Trophoblast cell (in vitro differentiated cells and primary cell): ENCODE results near the gene EIF4G3.

Source experiments
- DNase-seq, 2 donors: peaks; one replicate each; pipeline ENCODE4 v3.0.0-alpha.2; 2016
- H2AFZ ChIP-seq: 2 replicates; pipeline ENCODE4 v1.6.1; 2013; ENCODE audit warnings: low read length, moderate library complexity, mild to moderate bottlenecking; ENCODE audit not compliant: insufficient read depth, poor library complexity
- H2AK5ac ChIP-seq: 2 replicates; pipeline ENCODE4 v1.6.1; 2013; ENCODE audit warnings: mild to moderate bottlenecking, low read length
- H2BK120ac ChIP-seq: 2 replicates; pipeline ENCODE4 v1.6.1; 2013; ENCODE audit warnings: low read length, mild to moderate bottlenecking, moderate library complexity; ENCODE audit not compliant: insufficient read depth, poor library complexity
- H2BK12ac ChIP-seq: 2 replicates; pipeline ENCODE4 v1.6.1; 2013; ENCODE audit warnings: mild to moderate bottlenecking, low read length, moderate library complexity
- H2BK5ac ChIP-seq: 2 replicates; pipeline ENCODE4 v1.6.1; 2013; ENCODE audit warnings: low read length, low read depth, moderate library complexity, mild to moderate bottlenecking; ENCODE audit not compliant: poor library complexity
- H3K14ac ChIP-seq: 2 replicates; pipeline ENCODE4 v1.6.1; 2013; ENCODE audit warnings: mild to moderate bottlenecking, low read length
- H3K18ac ChIP-seq: 2 replicates; pipeline ENCODE4 v1.6.1; 2013; ENCODE audit warnings: mild to moderate bottlenecking, low read length
- H3K23ac ChIP-seq: 2 replicates; pipeline ENCODE4 v1.6.1; 2013; ENCODE audit warnings: low read length
- H3K27ac ChIP-seq: 2 replicates; pipeline ENCODE4 v1.5.1; 2013; ENCODE audit warnings: low read depth, mild to moderate bottlenecking, inconsistent platforms, low read length, moderate library complexity
- H3K27me3 ChIP-seq: 2 replicates; pipeline ENCODE4 v1.6.1; 2013; ENCODE audit warnings: inconsistent platforms, mild to moderate bottlenecking, low read length, moderate library complexity; ENCODE audit not compliant: insufficient read depth
- H3K36me3 ChIP-seq, 2 experiments: 1 replicate in 1 of 2; 2 replicates in 1 of 2; pipeline ENCODE4 v1.6.1; 2013; ENCODE audit warnings: low read length in 2 of 2, mild to moderate bottlenecking in 2 of 2, moderate library complexity in 1 of 2; ENCODE audit not compliant: insufficient read depth in 2 of 2, control insufficient read depth in 1 of 2
- H3K4ac ChIP-seq: 2 replicates; pipeline ENCODE4 v1.6.1; 2013; ENCODE audit warnings: low read depth, mild to moderate bottlenecking, low read length, moderate library complexity
- H3K4me1 ChIP-seq, 2 experiments: 1 replicate in 1 of 2; 2 replicates in 1 of 2; pipeline ENCODE4 v1.6.1; 2013; ENCODE audit warnings: low read length in 2 of 2, mild to moderate bottlenecking in 2 of 2, moderate library complexity in 1 of 2; ENCODE audit not compliant: insufficient read depth in 2 of 2, control insufficient read depth in 1 of 2
- H3K4me2 ChIP-seq: 2 replicates; pipeline ENCODE4 v1.6.1; 2013; ENCODE audit warnings: inconsistent platforms, mild to moderate bottlenecking, low read length, moderate library complexity
- H3K4me3 ChIP-seq: 2 replicates; pipeline ENCODE4 v1.5.1; 2013; ENCODE audit warnings: mild to moderate bottlenecking, low read depth, low read length, inconsistent platforms
- H3K79me1 ChIP-seq: one replicate; pipeline ENCODE4 v1.6.1; 2013; ENCODE audit warnings: low read length
- H3K79me2 ChIP-seq: 2 replicates; pipeline ENCODE4 v1.6.1; 2013; ENCODE audit warnings: low read length, mild to moderate bottlenecking; ENCODE audit not compliant: control insufficient read depth, insufficient read depth, poor library complexity
- H3K9ac ChIP-seq: 2 replicates; pipeline ENCODE4 v1.6.1; 2013; ENCODE audit warnings: mild to moderate bottlenecking, low read length
- H3K9me3 ChIP-seq: 2 replicates; pipeline ENCODE4 v1.6.1; 2013; ENCODE audit warnings: low read depth, mild to moderate bottlenecking, control low read depth, inconsistent platforms, low read length; ENCODE audit not compliant: insufficient read depth
- H4K12ac ChIP-seq: 2 replicates; pipeline ENCODE4 v1.6.1; 2013; ENCODE audit warnings: low read depth, mild to moderate bottlenecking, low read length, moderate library complexity
- H4K8ac ChIP-seq: 2 replicates; pipeline ENCODE4 v1.6.1; 2013; ENCODE audit warnings: low read depth, mild to moderate bottlenecking, low read length, moderate library complexity
- H4K91ac ChIP-seq: one replicate; pipeline ENCODE4 v1.6.1; 2013; ENCODE audit warnings: low read depth, mild to moderate bottlenecking, low read length, moderate library complexity
- WGBS: extraction: QIAGEN DNeasy Blood & Tissue Kit; methylation state at CpG from one replicate; pipeline ENCODE4 v1.1.7; 2013; ENCODE audit warnings: missing lambda C conversion rate; ENCODE audit not compliant: insufficient read length, insufficient coverage; ENCODE audit errors: extremely low coverage; 5-methylcytosine and 5-hydroxymethylcytosine counted together

The EIF4G3 gene

GRCh38 chr1:20981915-20982314 lies 194.8 kb downstream of the EIF4G3 start:
- Histone ChIP-seq H3K4ac (no peak overlapping the region), H2AFZ (no peak overlapping the region), H3K79me1 (no peaks in the 10 kb centered on the region), H3K9me3 (no peaks in the 10 kb centered on the region), H3K18ac (no peak overlapping the region), H2BK120ac (no peak overlapping the region), H3K9ac (no peak overlapping the region), H3K4me2 (no peak overlapping the region), H3K79me2 (no peaks in the 10 kb centered on the region), H3K4me3 (no peak overlapping the region), H3K27me3 (no peaks in the 10 kb centered on the region), H3K36me3 (peaks cover 0 to 2% of the 10 kb centered on the region in 2 experiments), H2BK12ac (no peak overlapping the region), H4K91ac (no peak overlapping the region), H2BK5ac (no peak overlapping the region), H3K27ac (no peak overlapping the region), H3K14ac (no peak overlapping the region), H2AK5ac (no peak overlapping the region), H3K23ac (no peak overlapping the region), H4K8ac (no peak overlapping the region), H4K12ac (no peak overlapping the region), H3K4me1 (no peaks in the 10 kb centered on the region)
- DNase-seq = peak in 1 of 2 donors; percentile 14

GRCh38 chr1:20980051-20980450 lies 196.6 kb downstream of the EIF4G3 start:
- no peak overlapping the region for H3K4me3 ChIP-seq
- no peak overlapping the region for H4K91ac ChIP-seq
- DNase-seq = no peak
- H3K9me3 ChIP-seq = no peaks in the 10 kb centered on the region
- no peaks in the 10 kb centered on the region for H3K79me1 ChIP-seq
- no peak overlapping the region for H2AFZ ChIP-seq
- no peak overlapping the region for H2BK12ac ChIP-seq
- WGBS = no CpG with 5 or more reads among the region's 2 CpGs
- H2BK5ac ChIP-seq = no peak overlapping the region
- H4K8ac ChIP-seq = no peak overlapping the region
- H3K9ac ChIP-seq = no peak overlapping the region
- H3K27me3 ChIP-seq = no peaks in the 10 kb centered on the region
- H3K4ac ChIP-seq = no peak overlapping the region
- no peak overlapping the region for H3K14ac ChIP-seq
- no peak overlapping the region for H3K4me2 ChIP-seq
- H3K79me2 ChIP-seq = no peaks in the 10 kb centered on the region
- H3K4me1 ChIP-seq = no peaks in the 10 kb centered on the region
- no peak overlapping the region for H4K12ac ChIP-seq
- H2BK120ac ChIP-seq = no peak overlapping the region
- no peak overlapping the region for H3K27ac ChIP-seq
- H3K23ac ChIP-seq = no peak overlapping the region
- H3K18ac ChIP-seq = no peak overlapping the region
- H3K36me3 ChIP-seq = peaks cover 0 to 2% of the 10 kb centered on the region in 2 experiments
- no peak overlapping the region for H2AK5ac ChIP-seq

- H3K14ac ChIP-seq = no peak overlapping the region
- H3K18ac ChIP-seq = no peak overlapping the region
- H2AK5ac ChIP-seq = no peak overlapping the region
- H3K36me3 ChIP-seq = peaks cover 0 to 2% of the 10 kb centered on the region in 2 experiments
- H3K9ac ChIP-seq = no peak overlapping the region
- H4K12ac ChIP-seq = no peak overlapping the region
- DNase-seq = peak; percentile 6 to 47
- H2BK120ac ChIP-seq = no peak overlapping the region
- no peak overlapping the region for H4K91ac ChIP-seq
- no peaks in the 10 kb centered on the region for H3K27me3 ChIP-seq
- no peak overlapping the region for H3K4ac ChIP-seq
- no peak overlapping the region for H3K4me2 ChIP-seq
- WGBS = no CpG with 5 or more reads among the region's 2 CpGs
- no peak overlapping the region for H3K23ac ChIP-seq
- H4K8ac ChIP-seq = no peak overlapping the region
- no peak overlapping the region for H3K27ac ChIP-seq
- H2BK5ac ChIP-seq = no peak overlapping the region
- H3K4me1 ChIP-seq = no peaks in the 10 kb centered on the region
- no peak overlapping the region for H3K4me3 ChIP-seq
- no peaks in the 10 kb centered on the region for H3K9me3 ChIP-seq
- no peak overlapping the region for H2BK12ac ChIP-seq
- no peaks in the 10 kb centered on the region for H3K79me2 ChIP-seq
- H3K79me1 ChIP-seq = no peaks in the 10 kb centered on the region
- no peak overlapping the region for H2AFZ ChIP-seq
Observed at GRCh38 chr1:20978413-20978812, 198.3 kb downstream of the EIF4G3 start.

- no peak overlapping the region for H2AK5ac ChIP-seq
- H3K9me3 ChIP-seq = no peaks in the 10 kb centered on the region
- H2AFZ ChIP-seq = no peak overlapping the region
- no peak overlapping the region for H2BK5ac ChIP-seq
- H3K23ac ChIP-seq = no peak overlapping the region
- no peaks in the 10 kb centered on the region for H3K79me1 ChIP-seq
- no CpG with 5 or more reads among the region's 1 CpG for WGBS
- H2BK120ac ChIP-seq = no peak overlapping the region
- no peak overlapping the region for H4K12ac ChIP-seq
- no peak overlapping the region for H3K4me2 ChIP-seq
- H3K4me3 ChIP-seq = no peak overlapping the region
- peaks cover 8 to 9% of the 10 kb centered on the region in 2 experiments for H3K36me3 ChIP-seq
- H2BK12ac ChIP-seq = no peak overlapping the region
- H3K27ac ChIP-seq = no peak overlapping the region
- H3K4ac ChIP-seq = no peak overlapping the region
- no peaks in the 10 kb centered on the region for H3K79me2 ChIP-seq
- no peak overlapping the region for H4K91ac ChIP-seq
- H4K8ac ChIP-seq = no peak overlapping the region
- H3K14ac ChIP-seq = no peak overlapping the region
- H3K9ac ChIP-seq = no peak overlapping the region
- H3K27me3 ChIP-seq = no peaks in the 10 kb centered on the region
- H3K18ac ChIP-seq = no peak overlapping the region
- no peaks in the 10 kb centered on the region for H3K4me1 ChIP-seq
- DNase-seq = no peak
Observed at GRCh38 chr1:20975668-20976067, 201.0 kb downstream of the EIF4G3 start.
